IPS-11a (cell line): ENCODE measurements around the gene DNAI7.

Source experiments
- H3K4me3 ChIP-seq: one replicate; pipeline ENCODE4 v1.5.1; 2013; ENCODE audit warnings: low read depth, low read length, control low read depth

The DNAI7 gene

GRCh38 chr12:25106818-25107217 lies 88.1 kb downstream of the DNAI7 start:
- H3K4me3 ChIP-seq, result no peak overlapping the region

- no peak overlapping the region for H3K4me3 ChIP-seq
Measured at GRCh38 chr12:25102402-25102801, 92.6 kb downstream of the DNAI7 start.

- H3K4me3 ChIP-seq, result no peak overlapping the region
Measured at GRCh38 chr12:25101092-25101445, 93.9 kb downstream of the DNAI7 start.

- H3K4me3 ChIP-seq, result no peak overlapping the region
Measured at GRCh38 chr12:25100194-25101091, 94.5 kb downstream of the DNAI7 start.

- H3K4me3 ChIP-seq, result no peak overlapping the region
Measured at GRCh38 chr12:25099010-25099409, 96.0 kb downstream of the DNAI7 start.

GRCh38 chr12:25089738-25090137 lies 105.2 kb downstream of the DNAI7 start:
- no peak overlapping the region for H3K4me3 ChIP-seq

- H3K4me3 ChIP-seq, result no peak overlapping the region
Measured at GRCh38 chr12:25087596-25087995, 107.4 kb downstream of the DNAI7 start.

GRCh38 chr12:25084816-25085215 lies 110.1 kb downstream of the DNAI7 start:
- H3K4me3 ChIP-seq, result no peak overlapping the region

- H3K4me3 ChIP-seq, result no peak overlapping the region
Measured at GRCh38 chr12:25083211-25083610, 111.7 kb downstream of the DNAI7 start.

- H3K4me3 ChIP-seq, result no peak overlapping the region
Measured at GRCh38 chr12:25082628-25083027, 112.3 kb downstream of the DNAI7 start.

GRCh38 chr12:25079393-25079792 lies 115.6 kb downstream of the DNAI7 start:
- no peak overlapping the region for H3K4me3 ChIP-seq

GRCh38 chr12:25074954-25075353 lies 120.0 kb downstream of the DNAI7 start:
- H3K4me3 ChIP-seq, result no peak overlapping the region

- no peak overlapping the region for H3K4me3 ChIP-seq
Measured at GRCh38 chr12:25074113-25074512, 120.8 kb downstream of the DNAI7 start.

GRCh38 chr12:25072906-25073650 lies 121.9 kb downstream of the DNAI7 start:
- no peak overlapping the region for H3K4me3 ChIP-seq

GRCh38 chr12:25071366-25071765 lies 123.6 kb downstream of the DNAI7 start:
- no peak overlapping the region for H3K4me3 ChIP-seq

- H3K4me3 ChIP-seq, result no peak overlapping the region
Measured at GRCh38 chr12:25069224-25069623, 125.7 kb downstream of the DNAI7 start.

GRCh38 chr12:25065035-25065434 lies 129.9 kb downstream of the DNAI7 start:
- H3K4me3 ChIP-seq, result no peak overlapping the region

- no peak overlapping the region for H3K4me3 ChIP-seq
Measured at GRCh38 chr12:25063873-25064628, 130.9 kb downstream of the DNAI7 start.

- H3K4me3 ChIP-seq, result no peak overlapping the region
Measured at GRCh38 chr12:25058658-25059058, 136.3 kb downstream of the DNAI7 start.
